Measurements from ENCODE around the gene PRAMEF20. TPM values are rescaled to one million over a fixed set of nuclear protein-coding genes. Genes with fewer than 3 reads are reported as not detected.

The PRAMEF20 gene
- total RNA-seq, 1 experiment from 2014 or later: not detected

- Histone ChIP-seq H3K27ac (ENCODE audit: low read length) (no peak overlapping the region), H3F3A (ENCODE audit: low read length, unreplicated experiment) (no peaks in the 10 kb centered on the region), H3K27me3 (ENCODE audit: low read length) (peaks cover 39% of the 10 kb centered on the region), H3K36me3 (ENCODE audit: low read depth, low read length) (no peaks in the 10 kb centered on the region), H3K9me2 (replicated peaks; ENCODE audit: low read length) (no peaks in the 10 kb centered on the region), H3K79me2 (ENCODE audit: low read length) (no peaks in the 10 kb centered on the region), H3K9me3 (ENCODE audit: low read length) (no peaks in the 10 kb centered on the region), H2AFZ (ENCODE audit: low read length) (no peak overlapping the region), H3K4me1 (ENCODE audit: insufficient read depth, low read length) (no peaks in the 10 kb centered on the region), H3K4me3 (ENCODE audit: low read length) (no peak overlapping the region), H3K9ac (ENCODE audit: low read length) (no peak overlapping the region), H4K20me1 (ENCODE audit: low read length) (no peaks in the 10 kb centered on the region), H3K4me2 (ENCODE audit: low read length) (no peak overlapping the region)
- ATAC-seq (peak; percentile 72), DNase-seq (peak; percentile 55)
- ChIA-PET POLR2A (ENCODE audit: unreplicated experiment) (no interaction called here), CTCF (no interaction called here)
- intact Hi-C loops (cut with micrococcal nuclease): loop anchor here (5.0 kb wide), 1 partner anchor 258 kb away; no protein-coding TSS in a partner anchor
- BruUV-seq (replicated peaks): no TSS peak
- no peak for TF ChIP-seq EZH2phosphoT487 (IDR thresholded peaks at IDR 0.05; ENCODE audit: borderline replicate concordance, low read length)
- peak; percentile 57 for TF ChIP-seq CTCF (conservative IDR thresholded peaks at IDR 0.05; ENCODE audit: low read depth, low read length)
Observed at GRCh38 chr1:13469343-13469742, 59.1 kb downstream of the PRAMEF20 start.

Other genes with a start within 250 kb of the PRAMEF20 start
- gene HNRNPCL4, start 244.8 kb upstream of the PRAMEF20 start, total RNA-seq (2014; rRNA removed): not detected in 2 replicates
- not detected in 2 replicates for gene PRAMEF9, start 238.6 kb upstream of the PRAMEF20 start, total RNA-seq (2014; rRNA removed)
- gene PRAMEF13, start 209.0 kb upstream of the PRAMEF20 start, total RNA-seq (2014; rRNA removed): not detected in 2 replicates
- not detected in 2 replicates for gene PRAMEF18, start 184.3 kb upstream of the PRAMEF20 start, total RNA-seq (2014; rRNA removed)
- gene PRAMEF5, start 156.3 kb upstream of the PRAMEF20 start, total RNA-seq (2014; rRNA removed): not detected in 2 replicates
- not detected in 2 replicates for gene PRAMEF8, start 125.3 kb upstream of the PRAMEF20 start, total RNA-seq (2014; rRNA removed)
- gene PRAMEF33, start 106.9 kb upstream of the PRAMEF20 start, total RNA-seq (2014; rRNA removed): not detected in 2 replicates
- gene PRAMEF15, start 94.9 kb upstream of the PRAMEF20 start, total RNA-seq (2014; rRNA removed): not detected in 2 replicates
- not detected in 2 replicates for gene PRAMEF14, start 63.3 kb upstream of the PRAMEF20 start, total RNA-seq (2014; rRNA removed)
- not detected in 2 replicates for gene PRAMEF19, start 38.5 kb upstream of the PRAMEF20 start, total RNA-seq (2014; rRNA removed)
- not detected in 2 replicates for gene PRAMEF17, start 20.8 kb upstream of the PRAMEF20 start, total RNA-seq (2014; rRNA removed)
- 2.6 and 4.8 TPM in 2 replicates for gene LRRC38, start 103.6 kb downstream of the PRAMEF20 start, total RNA-seq (2014; rRNA removed)
- 0.29 and 0.47 TPM in 2 replicates for gene PDPN, start 173.4 kb downstream of the PRAMEF20 start, total RNA-seq (2014; rRNA removed)

All from PC-3 (cell line).